ENCODE results near the gene GFRA4.

GFRA4 gene

DNA sequence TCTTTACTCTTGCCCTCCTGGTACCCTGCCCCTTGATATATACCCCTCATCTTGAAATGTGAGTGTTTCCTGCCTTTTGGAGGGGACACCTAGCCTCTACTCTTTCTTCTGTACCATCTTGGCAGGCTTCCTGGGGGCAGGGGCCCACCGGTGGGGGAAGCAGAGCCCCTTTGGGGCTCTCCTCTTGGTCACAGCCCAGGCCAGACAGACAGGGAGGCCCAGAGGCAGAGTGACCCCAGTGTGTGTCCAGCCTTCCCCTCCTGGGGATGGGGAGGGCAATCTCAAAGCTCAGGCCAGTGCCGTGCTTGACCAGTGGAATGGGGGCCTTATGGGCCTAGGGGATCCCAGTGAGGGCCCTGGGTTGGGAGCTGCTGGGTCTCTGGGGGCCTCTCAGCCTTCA lies 15.0 kb upstream of the GFRA4 start:
- TF ChIP-seq, protein P1, sequence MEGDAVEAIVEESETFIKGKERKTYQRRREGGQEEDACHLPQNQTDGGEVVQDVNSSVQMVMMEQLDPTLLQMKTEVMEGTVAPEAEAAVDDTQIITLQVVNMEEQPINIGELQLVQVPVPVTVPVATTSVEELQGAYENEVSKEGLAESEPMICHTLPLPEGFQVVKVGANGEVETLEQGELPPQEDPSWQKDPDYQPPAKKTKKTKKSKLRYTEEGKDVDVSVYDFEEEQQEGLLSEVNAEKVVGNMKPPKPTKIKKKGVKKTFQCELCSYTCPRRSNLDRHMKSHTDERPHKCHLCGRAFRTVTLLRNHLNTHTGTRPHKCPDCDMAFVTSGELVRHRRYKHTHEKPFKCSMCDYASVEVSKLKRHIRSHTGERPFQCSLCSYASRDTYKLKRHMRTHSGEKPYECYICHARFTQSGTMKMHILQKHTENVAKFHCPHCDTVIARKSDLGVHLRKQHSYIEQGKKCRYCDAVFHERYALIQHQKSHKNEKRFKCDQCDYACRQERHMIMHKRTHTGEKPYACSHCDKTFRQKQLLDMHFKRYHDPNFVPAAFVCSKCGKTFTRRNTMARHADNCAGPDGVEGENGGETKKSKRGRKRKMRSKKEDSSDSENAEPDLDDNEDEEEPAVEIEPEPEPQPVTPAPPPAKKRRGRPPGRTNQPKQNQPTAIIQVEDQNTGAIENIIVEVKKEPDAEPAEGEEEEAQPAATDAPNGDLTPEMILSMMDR (IDR thresholded peaks at IDR 0.05) = no peak

DNA sequence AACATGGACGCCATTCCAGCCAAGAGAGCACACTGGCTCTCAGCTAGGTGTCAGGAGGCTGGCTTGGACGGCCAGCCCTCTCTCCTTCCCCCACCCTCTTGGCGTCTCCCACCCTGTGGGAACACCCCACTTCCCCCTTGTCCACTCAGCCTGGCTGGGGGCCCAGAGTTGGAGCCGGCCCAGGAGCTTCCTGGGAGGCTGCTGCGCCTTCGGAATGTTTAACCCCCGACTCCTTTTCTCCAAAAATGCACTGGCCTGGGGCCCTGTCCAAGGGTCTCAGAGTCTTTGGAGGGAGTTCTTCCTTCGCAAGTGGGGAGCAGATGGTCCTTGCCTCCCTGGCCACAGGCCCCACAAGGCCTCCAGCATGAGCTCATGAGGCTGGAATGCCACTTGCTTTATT lies 14.5 kb upstream of the GFRA4 start:
- TF ChIP-seq, protein P1 (IDR thresholded peaks at IDR 0.05) = no peak

DNA sequence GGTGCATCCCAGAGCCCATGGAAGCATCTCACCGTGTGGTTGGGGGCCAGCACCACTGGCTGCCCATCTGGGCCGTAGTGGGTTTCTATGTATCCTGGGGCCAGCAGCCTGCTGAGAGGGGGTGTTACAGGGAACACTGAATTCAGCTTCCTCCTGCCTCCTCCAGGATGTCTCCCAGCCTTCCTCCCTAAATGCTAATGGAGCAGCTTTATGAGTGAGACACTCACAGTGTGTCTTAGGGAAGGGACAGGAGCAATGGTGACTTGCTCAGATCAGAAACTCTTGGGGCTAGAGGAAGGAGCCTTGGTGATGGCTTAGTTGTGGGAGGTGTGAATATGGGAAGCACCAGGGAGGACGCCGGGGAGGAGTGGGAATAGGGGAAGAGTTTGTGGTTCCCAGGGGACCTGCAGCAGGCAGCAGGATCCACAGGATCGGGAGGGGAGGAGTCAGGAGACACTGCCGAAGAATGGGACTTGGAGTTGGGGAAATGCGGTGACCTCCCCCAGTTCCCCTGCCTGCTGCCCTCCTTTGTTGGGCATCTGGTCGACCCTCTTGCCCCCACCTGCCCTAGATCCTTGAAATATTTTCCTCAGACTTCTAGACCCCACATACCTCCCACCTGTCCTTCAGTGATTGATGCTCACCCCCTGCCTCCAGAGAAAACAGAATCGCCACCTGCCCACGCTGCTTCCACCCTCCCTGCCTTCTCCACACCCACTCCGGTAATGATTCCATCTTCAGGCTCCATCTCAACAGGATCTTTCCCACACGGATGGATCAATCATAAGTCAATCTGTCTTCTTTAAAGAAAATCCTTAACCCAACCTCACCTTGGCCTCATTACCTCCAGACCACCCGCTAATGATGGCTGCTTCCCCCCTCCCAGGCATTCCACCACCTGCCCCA lies 12.0 kb upstream of the GFRA4 start:
- TF ChIP-seq, protein P1 (IDR thresholded peaks at IDR 0.05) = no peak

DNA sequence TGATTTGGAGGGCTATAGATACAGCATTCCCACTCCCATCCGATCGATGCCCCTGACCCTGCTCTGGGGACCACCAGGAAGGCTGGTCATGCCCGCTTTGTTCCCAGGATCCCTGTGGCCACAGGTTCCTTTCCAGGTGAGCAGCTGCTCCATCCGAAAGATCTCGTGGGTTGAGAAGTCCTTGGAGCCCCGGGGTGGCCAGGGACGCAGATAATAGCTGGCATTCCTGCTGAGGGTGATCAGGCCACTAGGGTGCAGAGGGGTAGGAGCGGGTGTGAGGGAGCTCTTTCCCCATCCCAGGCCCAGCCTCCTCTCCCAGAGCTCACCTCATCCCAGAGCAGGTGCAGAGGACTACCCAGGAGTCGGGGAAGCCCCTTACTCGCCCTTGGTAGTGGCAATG lies 11.2 kb upstream of the GFRA4 start:
- TF ChIP-seq, protein P1 (IDR thresholded peaks at IDR 0.05) = no peak

DNA sequence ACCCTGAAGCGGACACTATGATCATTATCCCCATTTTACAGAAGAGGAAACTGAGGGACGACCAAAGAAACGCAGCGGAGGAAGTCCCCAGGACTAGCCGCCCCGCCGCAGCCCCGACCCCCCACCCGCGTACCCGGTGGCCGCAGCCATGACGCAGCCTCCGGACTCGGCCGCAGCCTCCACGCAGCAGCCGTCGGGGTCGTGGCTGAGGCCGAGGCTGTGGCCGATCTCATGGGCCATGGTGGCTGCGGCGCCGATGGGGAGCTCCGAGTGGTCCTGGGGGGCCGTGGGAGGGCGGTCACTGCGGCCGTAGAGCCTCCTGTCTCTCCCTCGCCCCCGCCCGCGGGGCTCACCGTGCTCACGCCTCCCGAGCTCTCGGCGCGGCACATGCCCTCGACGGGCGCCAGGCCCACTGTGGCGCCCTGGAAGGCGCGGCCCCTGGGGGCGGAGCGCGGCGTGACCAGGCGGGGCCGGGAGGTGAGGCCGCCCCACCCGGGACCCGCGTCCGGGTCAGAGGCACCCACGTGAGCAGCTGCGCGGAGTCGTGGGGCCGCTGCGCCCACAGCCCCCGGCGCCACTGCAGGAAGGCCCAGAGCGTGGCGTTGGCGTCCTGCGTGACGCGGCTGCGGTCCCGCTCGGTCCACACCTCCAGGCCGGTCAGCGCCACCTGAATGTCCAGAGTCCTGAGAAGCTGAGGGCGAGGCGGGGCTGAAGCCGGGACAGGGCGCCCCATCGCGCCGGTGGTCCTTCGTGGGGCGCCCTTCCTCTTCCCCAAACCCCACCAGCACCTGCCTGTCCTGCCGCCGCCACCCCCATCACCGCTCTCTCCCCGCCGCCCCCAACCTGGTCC lies 10.2 kb upstream of the GFRA4 start:
- TF ChIP-seq, protein P1 (IDR thresholded peaks at IDR 0.05) = no peak

DNA sequence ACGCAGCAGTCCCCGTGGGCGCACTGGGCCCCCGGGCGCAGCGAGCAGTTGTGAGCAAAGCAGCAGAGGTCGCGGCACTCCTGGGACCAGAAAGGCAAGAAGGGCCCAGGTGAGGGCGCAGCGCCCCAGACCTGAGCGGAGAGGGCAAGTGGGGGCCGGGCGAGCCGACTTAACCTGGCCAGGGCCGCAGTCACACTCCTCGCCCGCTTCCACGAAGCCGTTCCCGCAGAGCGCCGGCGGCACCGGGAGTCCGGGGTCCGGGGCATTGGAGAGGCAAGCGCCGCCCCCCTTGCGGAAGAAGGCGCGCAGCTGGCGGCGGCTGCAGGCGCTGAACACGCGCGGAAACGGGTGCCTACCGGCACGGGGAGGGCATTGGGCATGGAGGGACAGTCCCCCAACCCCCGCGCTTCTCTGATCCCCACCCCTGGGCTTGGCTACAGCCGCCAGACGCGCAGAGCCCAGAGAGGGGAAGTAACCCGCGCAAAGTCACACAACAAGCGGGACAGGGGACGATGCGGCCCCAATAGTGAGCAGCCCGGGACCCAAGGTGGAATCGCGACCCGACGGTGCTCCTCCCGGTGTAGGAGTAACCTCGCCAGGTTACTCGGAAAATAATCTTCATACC lies 9.5 kb upstream of the GFRA4 start:
- TF ChIP-seq, protein P1 (IDR thresholded peaks at IDR 0.05) = no peak

DNA sequence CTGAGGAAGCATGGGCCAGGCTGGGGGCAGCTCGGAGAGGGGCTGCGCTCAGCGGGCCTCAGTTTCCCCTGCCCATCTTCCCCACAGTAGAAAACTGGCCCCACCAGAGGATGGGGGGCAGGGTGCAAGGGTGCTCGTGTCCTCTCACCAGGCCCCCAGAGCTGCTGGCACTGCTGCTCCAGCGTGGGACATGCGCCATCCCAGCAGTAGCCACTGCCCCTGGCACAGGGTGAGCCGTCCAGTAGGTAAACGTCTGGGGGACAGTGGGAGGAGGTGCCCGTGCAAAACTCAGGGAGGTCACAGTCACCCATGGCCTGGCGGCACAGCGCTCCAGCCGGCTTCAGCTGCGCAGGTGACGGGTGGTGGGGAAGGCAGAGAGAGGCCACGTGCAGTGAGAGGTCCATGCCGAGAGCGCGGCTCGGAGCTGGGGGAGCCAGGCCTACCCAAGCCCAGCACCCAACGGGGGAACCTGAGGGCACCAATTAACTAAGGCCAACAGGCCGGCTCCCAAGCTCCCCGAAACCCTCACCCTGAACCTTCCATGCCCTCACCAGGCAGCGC lies 8.9 kb upstream of the GFRA4 start:
- TF ChIP-seq, protein P1 (IDR thresholded peaks at IDR 0.05) = no peak
